ENCODE data around the gene SMIM10L2A.
"Not testable (repeated sequence)": the region's sequence is repeated elsewhere in the genome, so short reads cannot be mapped to it uniquely, and the experiment has no call there.

Gene SMIM10L2A

GRCh38 chrX:135454816-135455215 is 33.1 kb downstream of the SMIM10L2A start:
- DNase-seq (ENCODE audit: low spot score) = no peak

GRCh38 chrX:135461756-135462155 is 40.0 kb downstream of the SMIM10L2A start:
- not testable (repeated sequence) for DNase-seq (ENCODE audit: low spot score)

- DNase-seq (ENCODE audit: low spot score) = peak; percentile 2
These were observed 42.2 kb downstream of the SMIM10L2A start for GRCh38 chrX:135463937-135464336.

- no peak for DNase-seq (ENCODE audit: low spot score)
These were observed 54.6 kb downstream of the SMIM10L2A start for GRCh38 chrX:135476378-135476777.

GRCh38 chrX:135477576-135477975 is 55.8 kb downstream of the SMIM10L2A start:
- peak; percentile 30 for DNase-seq (ENCODE audit: low spot score)
